DOHH2 (cell line): Measurements from ENCODE around the gene PXDC1.

ENCODE experiments used
- H3F3A ChIP-seq: fragments of 200-600 bp; sonication (generic), shearing (Covaris generic); 2 replicates; pipeline ENCODE4 v1.6.0; 2016; ENCODE audit warnings: antibody characterized with exemption, mild to moderate bottlenecking; ENCODE audit not compliant: control insufficient read depth, insufficient read depth
- H3K27ac ChIP-seq: fragments of 200-600 bp; sonication (generic); 2 replicates; pipeline ENCODE4 v1.5.1; 2014; ENCODE audit warnings: low read depth, mild to moderate bottlenecking, low read length, moderate library complexity
- H3K27me3 ChIP-seq: fragments of 200-600 bp; sonication (generic); 2 replicates; pipeline ENCODE4 v1.6.1; 2014; ENCODE audit warnings: mild to moderate bottlenecking, low read length, mixed read lengths; ENCODE audit not compliant: control insufficient read depth
- H3K36me3 ChIP-seq: fragments of 200-600 bp; sonication (generic); 2 replicates; pipeline ENCODE4 v1.6.1; 2014; ENCODE audit warnings: mild to moderate bottlenecking, low read length, moderate library complexity, mixed read lengths; ENCODE audit not compliant: control insufficient read depth
- H3K4me1 ChIP-seq: fragments of 200-600 bp; sonication (generic); 2 replicates; pipeline ENCODE4 v1.6.1; 2014; ENCODE audit warnings: mild to moderate bottlenecking, low read length, mixed read lengths; ENCODE audit not compliant: control insufficient read depth
- H3K4me2 ChIP-seq: fragments of 200-600 bp; sonication (generic); 2 replicates; pipeline ENCODE4 v1.6.0; 2014; ENCODE audit warnings: mild to moderate bottlenecking, low read length, moderate library complexity
- H3K4me3 ChIP-seq: fragments of 200-600 bp; sonication (generic); 2 replicates; pipeline ENCODE4 v1.5.1; 2014; ENCODE audit warnings: mild to moderate bottlenecking, low read length, mixed read lengths
- H3K79me2 ChIP-seq: fragments of 200-600 bp; sonication (generic); 2 replicates; pipeline ENCODE4 v1.6.1; 2014; ENCODE audit warnings: mild to moderate bottlenecking, low read length, mixed read lengths; ENCODE audit not compliant: control insufficient read depth
- H3K9me2 ChIP-seq: fragments of 200-600 bp; sonication (generic); replicated peaks from 2 replicates; pipeline ENCODE4 v1.6.1; 2014; ENCODE audit warnings: mild to moderate bottlenecking, low read length, mixed read lengths; ENCODE audit not compliant: control insufficient read depth
- H3K9me3 ChIP-seq: fragments of 200-600 bp; sonication (generic); 2 replicates; pipeline ENCODE4 v1.6.1; 2014; ENCODE audit warnings: antibody characterized with exemption, low read length, mixed read lengths; ENCODE audit not compliant: control insufficient read depth, insufficient read depth
- H4K20me1 ChIP-seq: fragments of 200-600 bp; sonication (generic); 2 replicates; pipeline ENCODE4 v1.6.0; 2014; ENCODE audit warnings: low read depth, mild to moderate bottlenecking, antibody characterized with exemption, low read length, moderate library complexity; ENCODE audit not compliant: control insufficient read depth, insufficient read depth
- EZH2phosphoT487 ChIP-seq: fragments of 200-600 bp; sonication (generic); IDR thresholded peaks from 2 replicates; pipeline ENCODE4 v1.6.1; 2017; ENCODE audit warnings: borderline replicate concordance, mild to moderate bottlenecking, antibody characterized with exemption, low read length, moderate library complexity, mixed read lengths
- TF ChIP-seq, protein P1 (sequence below): fragments of 200-600 bp; sonication (generic); IDR thresholded peaks from one replicate; pipeline ENCODE4 v1.5.1; 2014; ENCODE audit warnings: antibody characterized with exemption, mild to moderate bottlenecking, low read depth, low read length; ENCODE audit not compliant: poor library complexity, severe bottlenecking

The PXDC1 gene

GRCh38 chr6:3707751-3708412, 43.6 kb downstream of the PXDC1 start:
- H3K27ac ChIP-seq: no peak overlapping the region
- no peaks in the 10 kb centered on the region for H3K36me3 ChIP-seq
- no peaks in the 10 kb centered on the region for H3K79me2 ChIP-seq
- no peak for TF ChIP-seq EZH2phosphoT487
- TF ChIP-seq, protein P1, sequence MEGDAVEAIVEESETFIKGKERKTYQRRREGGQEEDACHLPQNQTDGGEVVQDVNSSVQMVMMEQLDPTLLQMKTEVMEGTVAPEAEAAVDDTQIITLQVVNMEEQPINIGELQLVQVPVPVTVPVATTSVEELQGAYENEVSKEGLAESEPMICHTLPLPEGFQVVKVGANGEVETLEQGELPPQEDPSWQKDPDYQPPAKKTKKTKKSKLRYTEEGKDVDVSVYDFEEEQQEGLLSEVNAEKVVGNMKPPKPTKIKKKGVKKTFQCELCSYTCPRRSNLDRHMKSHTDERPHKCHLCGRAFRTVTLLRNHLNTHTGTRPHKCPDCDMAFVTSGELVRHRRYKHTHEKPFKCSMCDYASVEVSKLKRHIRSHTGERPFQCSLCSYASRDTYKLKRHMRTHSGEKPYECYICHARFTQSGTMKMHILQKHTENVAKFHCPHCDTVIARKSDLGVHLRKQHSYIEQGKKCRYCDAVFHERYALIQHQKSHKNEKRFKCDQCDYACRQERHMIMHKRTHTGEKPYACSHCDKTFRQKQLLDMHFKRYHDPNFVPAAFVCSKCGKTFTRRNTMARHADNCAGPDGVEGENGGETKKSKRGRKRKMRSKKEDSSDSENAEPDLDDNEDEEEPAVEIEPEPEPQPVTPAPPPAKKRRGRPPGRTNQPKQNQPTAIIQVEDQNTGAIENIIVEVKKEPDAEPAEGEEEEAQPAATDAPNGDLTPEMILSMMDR: no peak
- H3K4me3 ChIP-seq: no peak overlapping the region
- no peak overlapping the region for H3K4me2 ChIP-seq
- no peaks in the 10 kb centered on the region for H4K20me1 ChIP-seq
- no peaks in the 10 kb centered on the region for H3K9me2 ChIP-seq
- no peaks in the 10 kb centered on the region for H3F3A ChIP-seq
- H3K9me3 ChIP-seq: no peaks in the 10 kb centered on the region
- no peaks in the 10 kb centered on the region for H3K4me1 ChIP-seq
- H3K27me3 ChIP-seq: no peaks in the 10 kb centered on the region; the same call in 1 of the 2 replicates

DNA sequence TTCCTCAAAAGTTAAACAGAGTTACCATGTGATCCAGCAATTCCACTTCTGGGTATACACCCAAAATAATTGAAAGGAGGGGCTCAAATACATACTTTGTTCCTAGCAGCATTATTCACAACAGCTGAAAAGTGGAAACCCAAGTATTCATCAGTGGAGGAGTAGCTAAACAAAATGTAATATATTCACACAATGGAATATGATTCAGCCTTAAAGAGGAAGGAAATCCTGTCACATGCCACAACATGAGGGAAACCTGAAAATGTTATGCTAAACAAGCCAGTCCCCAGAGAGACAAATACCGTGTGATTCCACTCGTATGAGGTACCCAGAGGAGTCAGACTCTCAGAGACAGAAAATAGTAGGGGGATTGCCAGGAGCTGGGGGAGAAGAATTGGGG, 44.5 kb downstream of the PXDC1 start:
- Histone ChIP-seq H4K20me1 (no peaks in the 10 kb centered on the region), H3K9me3 (no peaks in the 10 kb centered on the region), H3K4me1 (no peaks in the 10 kb centered on the region), H3K36me3 (no peaks in the 10 kb centered on the region), H3K27ac (no peak overlapping the region), H3K4me2 (no peak overlapping the region), H3K27me3 (no peaks in the 10 kb centered on the region; the same call in 1 of the 2 replicates), H3K4me3 (no peak overlapping the region), H3F3A (no peaks in the 10 kb centered on the region), H3K79me2 (no peaks in the 10 kb centered on the region), H3K9me2 (no peaks in the 10 kb centered on the region)
- no peak for TF ChIP-seq EZH2phosphoT487
- TF ChIP-seq, protein P1: no peak

DNA sequence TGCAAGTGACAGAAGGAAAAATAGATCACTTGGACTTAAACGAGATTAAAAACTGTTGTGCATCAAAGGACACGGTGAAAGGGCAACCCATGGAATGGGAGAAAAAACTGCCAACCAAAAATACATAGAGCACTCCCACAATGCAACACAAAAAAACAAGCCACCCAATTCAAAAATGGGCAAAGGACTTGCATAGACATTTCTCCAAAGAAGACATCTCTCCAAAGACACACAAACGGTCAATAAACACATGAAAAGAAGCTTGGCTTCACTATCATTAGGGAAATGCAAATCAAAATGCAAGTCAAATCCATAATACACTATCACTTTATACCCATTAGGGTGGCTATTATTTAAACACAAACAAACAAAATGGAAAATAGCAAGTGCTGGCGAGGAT, 45.0 kb downstream of the PXDC1 start:
- H3K79me2 ChIP-seq: no peaks in the 10 kb centered on the region
- no peak for TF ChIP-seq EZH2phosphoT487
- TF ChIP-seq, protein P1: no peak
- no peaks in the 10 kb centered on the region for H4K20me1 ChIP-seq
- H3K4me3 ChIP-seq: no peak overlapping the region
- no peaks in the 10 kb centered on the region for H3K9me2 ChIP-seq
- H3K9me3 ChIP-seq: no peaks in the 10 kb centered on the region
- no peak overlapping the region for H3K4me2 ChIP-seq
- no peaks in the 10 kb centered on the region for H3K36me3 ChIP-seq
- H3K27me3 ChIP-seq: no peaks in the 10 kb centered on the region; the same call in 1 of the 2 replicates
- H3K27ac ChIP-seq: no peak overlapping the region
- H3K4me1 ChIP-seq: no peaks in the 10 kb centered on the region
- no peaks in the 10 kb centered on the region for H3F3A ChIP-seq
